Lower lobe of right lung (tissue), 2 donors: ENCODE measurements around the gene CANX. TPM values are rescaled to one million over a fixed set of nuclear protein-coding genes. Genes with fewer than 3 reads are reported as not detected.

Experiments used
- ATAC-seq, 2 donors: fragments of 200-7000 bp; cut with Tn5 transposase; one replicate each; pipeline ENCODE4 v1.9.1; 2020 to 2022; ENCODE audit warnings: mild to moderate bottlenecking in 2 of 2, moderate library complexity in 2 of 2
- DNase-seq: peaks from one replicate; pipeline ENCODE4 v3.0.0-alpha.2; 2020
- H3K27ac ChIP-seq: fragments of 200-600 bp; one replicate; pipeline ENCODE4 v1.8.0; 2022
- H3K27me3 ChIP-seq: fragments of 200-600 bp; one replicate; pipeline ENCODE4 v1.8.0; 2022; ENCODE audit warnings: low read depth
- H3K36me3 ChIP-seq: fragments of 200-600 bp; one replicate; pipeline ENCODE4 v1.8.0; 2022; ENCODE audit warnings: mild to moderate bottlenecking
- H3K4me1 ChIP-seq: fragments of 200-600 bp; one replicate; pipeline ENCODE4 v1.8.0; 2022
- H3K4me3 ChIP-seq: fragments of 200-600 bp; one replicate; pipeline ENCODE4 v1.8.0; 2022; ENCODE audit warnings: mild to moderate bottlenecking
- H3K9me3 ChIP-seq: fragments of 200-600 bp; one replicate; pipeline ENCODE4 v1.8.0; 2022
- CTCF ChIP-seq: fragments of 200-600 bp; IDR thresholded peaks from one replicate; pipeline ENCODE4 v1.8.0; 2022; ENCODE audit warnings: antibody characterized with exemption, mild to moderate bottlenecking
- intact Hi-C: fragments of 100-400 bp; cut with DNase I; formaldehyde crosslinking; loops from one replicate; pipeline ENCODE4 v1.11.0; 2022
- total RNA-seq: library from RNA; stranded (reverse); fragmentation: NEBNext Ultra II Directional; extraction: Animal tissue kit (Norgen Biotek cat#: 25700); gene quantifications from one replicate; pipeline ENCODE4 v1.2.1, GENCODE V29; 2021
- donor health status: DM: no; HTN: yes; CAD: no; lungs with severe emphysema.

The CANX gene
- total RNA-seq, 1 donor from 2014 or later: 603 TPM

GRCh38 chr5:179747811-179748210 lies 49.0 kb downstream of the CANX start:
- intact Hi-C loops: no loop called here

GRCh38 chr5:179749857-179750508 lies 51.2 kb downstream of the CANX start:
- no peak overlapping the region for H3K4me3 ChIP-seq
- H3K27ac ChIP-seq: no peak overlapping the region
- ATAC-seq (no peak), DNase-seq (peak; percentile 17)
- no peak for TF ChIP-seq CTCF
- peaks cover 25% of the 10 kb centered on the region for H3K4me1 ChIP-seq
- no peaks in the 10 kb centered on the region for H3K27me3 ChIP-seq
- H3K9me3 ChIP-seq: no peaks in the 10 kb centered on the region
- intact Hi-C loops: no loop called here
- H3K36me3 ChIP-seq: peaks cover 13% of the 10 kb centered on the region

More at GRCh38 chr5:179747811-179748210, 49.0 kb downstream of the CANX start:
- peaks cover 13% of the 10 kb centered on the region for H3K36me3 ChIP-seq
- H3K27ac ChIP-seq: no peak overlapping the region
- DNase-seq (no peak), ATAC-seq (no peak)
- TF ChIP-seq CTCF: no peak
- no peak overlapping the region for H3K4me3 ChIP-seq
- H3K9me3 ChIP-seq: no peaks in the 10 kb centered on the region
- peaks cover 10% of the 10 kb centered on the region for H3K4me1 ChIP-seq
- H3K27me3 ChIP-seq: no peaks in the 10 kb centered on the region

- Histone ChIP-seq H3K27ac (no peak overlapping the region), H3K4me3 (no peak overlapping the region), H3K27me3 (no peaks in the 10 kb centered on the region), H3K4me1 (peaks cover 37% of the 10 kb centered on the region), H3K9me3 (no peaks in the 10 kb centered on the region), H3K36me3 (peaks cover 13% of the 10 kb centered on the region)
- peak; percentile 77 to 82 for ATAC-seq
- no peak for TF ChIP-seq CTCF
- intact Hi-C loops: no loop called here
- peak; percentile 70 for DNase-seq
These were observed 55.2 kb downstream of the CANX start for GRCh38 chr5:179753971-179754370.

- intact Hi-C loops: no loop called here
- no peak overlapping the region for H3K27ac ChIP-seq
- no peak overlapping the region for H3K4me3 ChIP-seq
- peaks cover 3% of the 10 kb centered on the region for H3K36me3 ChIP-seq
- H3K9me3 ChIP-seq: no peaks in the 10 kb centered on the region
- H3K4me1 ChIP-seq: peaks cover 47% of the 10 kb centered on the region
- ATAC-seq (no peak), DNase-seq (no peak)
- H3K27me3 ChIP-seq: no peaks in the 10 kb centered on the region
- TF ChIP-seq CTCF: no peak
These were observed 56.3 kb downstream of the CANX start for GRCh38 chr5:179755022-179755421.

GRCh38 chr5:179758955-179759354 lies 60.2 kb downstream of the CANX start:
- no peaks in the 10 kb centered on the region for H3K36me3 ChIP-seq
- no peak for TF ChIP-seq CTCF
- DNase-seq: peak; percentile 22
- H3K9me3 ChIP-seq: no peaks in the 10 kb centered on the region
- no peak for ATAC-seq
- no peak overlapping the region for H3K27ac ChIP-seq
- H3K4me3 ChIP-seq: no peak overlapping the region
- H3K4me1 ChIP-seq: peaks cover 79% of the 10 kb centered on the region
- H3K27me3 ChIP-seq: no peaks in the 10 kb centered on the region
- intact Hi-C loops: no loop called here
